ENCODE results near the gene POLE2. TPM values are rescaled to one million over a fixed set of nuclear protein-coding genes. Genes with fewer than 3 reads are reported as not detected.
A peak's percentile ranks its signal among the peaks of the same experiment; 100 is the strongest.

The POLE2 gene
- total RNA-seq, 4 donors from 2014 or later = 1.5 to 3.6 TPM; not detected in 2

- in situ Hi-C loops (cut with MboI; ENCODE audit: low sequenced_read_pairs in 4 of 4) = no loop called here
- H3K9me3 ChIP-seq = no peaks in the 10 kb centered on the region
- H3K4me1 ChIP-seq = peaks cover 5 to 11% of the 10 kb centered on the region in 2 donors
- H3K36me3 ChIP-seq = no peaks in the 10 kb centered on the region
- no peaks in the 10 kb centered on the region for H3K27me3 ChIP-seq
- DNase-seq = peak; percentile 65 to 82
- TF ChIP-seq POLR2A (IDR thresholded peaks at IDR 0.05) (peak; percentile 85 to 88), CTCF (IDR thresholded peaks at IDR 0.05 in 4 of 5, conservative IDR thresholded peaks at IDR 0.05 in 1 of 5) (no peak)
- H3K27ac ChIP-seq = peak within 1 kb of the TSS; percentile 85 to 91 (median 90)
- peak; percentile 84 to 85 for ATAC-seq
- intact Hi-C loops (cut with DNase I; ENCODE audit: low total_unique reads) = loop anchor here (1.0 to 2.0 kb wide), 2 partner anchors 59 to 76 kb away; partner anchors contain the start of gene KLHDC2
- peak within 1 kb of the TSS; percentile 65 to 78 (median 69) for H3K4me3 ChIP-seq
Measured at GRCh38 chr14:49692811-49693734, 5.1 kb upstream of the POLE2 start, which contains the start of gene KLHDC1. TSS of gene KLHDC1 (plus strand) at chr14:49693120. CDS start at chr14:49693195, 75 bp downstream.

DNA sequence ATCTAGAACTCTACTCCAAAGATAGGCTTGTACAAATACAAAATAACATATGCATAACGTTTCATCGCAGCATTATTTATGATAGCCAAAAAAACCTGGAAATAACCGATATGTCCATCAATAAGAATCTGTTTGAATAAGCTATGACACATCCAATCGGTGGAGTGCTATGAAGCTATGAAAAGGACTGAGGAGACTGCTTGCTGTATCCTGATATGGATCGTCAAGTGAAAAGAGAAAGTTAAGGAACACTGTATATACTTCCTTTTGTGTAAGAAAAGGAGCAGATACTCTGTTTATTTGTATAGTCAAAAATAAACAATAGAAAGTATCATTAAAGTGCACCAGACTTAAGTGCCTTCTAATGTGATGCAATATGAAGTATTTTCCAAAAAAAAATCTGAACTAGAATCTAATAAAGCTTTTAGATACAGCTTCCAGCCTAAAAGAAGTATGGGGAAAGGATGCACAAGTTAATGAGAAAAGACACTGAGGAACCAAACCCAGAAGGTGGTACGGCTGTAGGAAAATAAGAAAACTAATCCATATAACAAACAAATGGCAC, 4.3 kb upstream of the POLE2 start:
- no peaks in the 10 kb centered on the region for H3K36me3 ChIP-seq
- peak overlapping the region; percentile 65 to 78 (median 69) for H3K4me3 ChIP-seq
- no peaks in the 10 kb centered on the region for H3K9me3 ChIP-seq
- no peaks in the 10 kb centered on the region for H3K27me3 ChIP-seq
- ATAC-seq (peak in 1 of 2 donors; percentile 14), DNase-seq (no peak)
- intact Hi-C loops (cut with DNase I; ENCODE audit: low total_unique reads) = loop anchor here (2.0 kb wide), 1 partner anchor 77 kb away; the partner anchor contains the start of gene KLHDC2
- H3K4me1 ChIP-seq = peaks cover 8 to 15% of the 10 kb centered on the region in 2 donors
- H3K27ac ChIP-seq = peak overlapping the region; percentile 85 to 91 (median 90)
- TF ChIP-seq CTCF (IDR thresholded peaks at IDR 0.05 in 4 of 5, conservative IDR thresholded peaks at IDR 0.05 in 1 of 5) (no peak), POLR2A (IDR thresholded peaks at IDR 0.05) (no peak)
- in situ Hi-C loops (cut with MboI; ENCODE audit: low sequenced_read_pairs in 4 of 4) = no loop called here

DNA sequence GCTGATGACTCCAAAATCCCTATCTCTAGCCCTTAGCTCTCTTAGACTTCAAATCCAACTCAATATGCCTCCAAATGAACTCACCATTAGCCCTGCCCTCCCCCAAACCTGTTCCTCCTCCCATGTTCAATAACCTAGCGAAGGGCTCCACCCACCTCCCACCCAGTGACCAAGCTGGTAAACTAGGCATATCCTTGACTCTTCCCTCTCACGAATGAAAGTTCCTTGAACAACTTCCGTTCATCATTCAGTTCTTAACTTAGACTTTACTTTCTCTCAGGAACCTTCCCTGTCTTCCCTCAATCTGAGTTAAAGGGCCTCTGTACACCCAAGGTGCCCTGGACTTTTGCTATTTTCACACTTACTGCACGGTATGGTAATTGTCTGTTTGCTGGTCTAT, 3.0 kb upstream of the POLE2 start:
- DNase-seq (no peak), ATAC-seq (no peak)
- Histone ChIP-seq H3K27ac (no peak overlapping the region), H3K4me1 (peaks cover 9 to 16% of the 10 kb centered on the region in 2 donors), H3K9me3 (no peaks in the 10 kb centered on the region), H3K4me3 (no peak overlapping the region), H3K27me3 (no peaks in the 10 kb centered on the region), H3K36me3 (no peaks in the 10 kb centered on the region)
- TF ChIP-seq POLR2A (IDR thresholded peaks at IDR 0.05) (no peak), CTCF (IDR thresholded peaks at IDR 0.05 in 4 of 5, conservative IDR thresholded peaks at IDR 0.05 in 1 of 5) (no peak)
- in situ Hi-C loops (cut with MboI; ENCODE audit: low sequenced_read_pairs in 4 of 4) = no loop called here
- intact Hi-C loops (cut with DNase I; ENCODE audit: low total_unique reads) = no loop called here

DNA sequence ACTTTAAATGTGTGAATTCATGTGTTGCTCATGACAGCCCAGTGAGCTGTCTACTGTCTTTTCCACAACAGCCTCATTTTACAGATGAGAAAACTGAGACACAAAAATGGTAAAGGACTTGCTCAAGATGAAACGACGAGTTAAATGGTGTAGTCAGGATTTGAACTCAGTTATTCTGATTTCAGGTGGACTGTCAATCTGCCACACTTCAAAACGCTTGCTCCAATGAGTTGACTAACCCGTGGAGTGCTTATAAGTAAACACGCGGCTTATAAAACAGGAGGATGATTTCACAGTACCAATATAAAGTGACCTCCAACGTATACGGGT, 652 bp upstream of the POLE2 start:
- in situ Hi-C loops (cut with MboI; ENCODE audit: low sequenced_read_pairs in 4 of 4) = no loop called here
- H3K4me1 ChIP-seq = peaks cover 4 to 5% of the 10 kb centered on the region in 2 donors
- DNase-seq (no peak), ATAC-seq (no peak)
- H3K4me3 ChIP-seq = peak overlapping the region; percentile 71 to 81 (median 80)
- H3K27me3 ChIP-seq = no peaks in the 10 kb centered on the region
- no peaks in the 10 kb centered on the region for H3K36me3 ChIP-seq
- intact Hi-C loops (cut with DNase I; ENCODE audit: low total_unique reads) = no loop called here
- H3K27ac ChIP-seq = peak overlapping the region; percentile 78 to 85 (median 83)
- no peak for TF ChIP-seq CTCF (IDR thresholded peaks at IDR 0.05 in 4 of 5, conservative IDR thresholded peaks at IDR 0.05 in 1 of 5)
- TF ChIP-seq POLR2A (IDR thresholded peaks at IDR 0.05) = no peak
- no peaks in the 10 kb centered on the region for H3K9me3 ChIP-seq
